ENCODE results near the gene POLRMT.

DNA sequence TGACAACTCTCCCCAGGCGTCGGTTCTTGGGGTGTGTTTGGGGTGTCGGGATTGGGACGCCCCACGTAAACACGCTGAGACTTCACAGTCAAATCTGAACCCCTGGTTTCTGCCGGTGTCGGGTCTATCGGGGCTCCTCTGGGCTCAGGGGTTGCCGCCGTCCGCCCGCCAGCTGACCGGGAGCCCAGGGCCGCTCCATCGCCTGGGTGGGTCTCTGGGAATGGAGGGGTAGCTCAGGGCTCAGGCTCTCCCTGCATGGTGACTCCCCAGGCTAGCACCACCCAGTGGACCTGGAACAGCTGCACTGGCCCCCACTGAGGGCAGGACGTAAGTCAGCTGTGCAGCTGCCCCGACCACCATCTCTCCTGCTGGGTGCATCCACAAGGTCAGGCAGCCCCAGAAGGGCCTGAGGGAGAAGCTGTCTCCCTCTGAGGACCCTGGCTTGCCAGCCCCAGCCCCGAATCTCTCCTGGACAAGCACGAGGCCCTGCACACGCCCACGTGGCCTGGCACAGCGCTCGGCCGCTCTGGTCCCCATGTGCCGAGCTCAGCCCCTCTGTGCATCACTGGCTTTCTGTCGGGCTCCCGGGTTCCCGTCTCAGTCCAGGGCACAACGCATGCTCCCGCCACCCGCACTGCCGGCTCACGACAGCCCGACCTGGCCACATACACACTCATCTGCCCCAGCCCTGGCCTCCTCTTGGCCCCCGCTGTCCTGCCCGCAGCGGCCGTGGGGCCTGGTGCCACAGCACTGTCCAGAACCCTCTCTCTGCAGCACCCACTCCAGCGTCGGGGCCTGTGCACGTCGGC, 23.6 kb upstream of the POLRMT start:
- no peak for TF ChIP-seq NFE2L1 (CRISPR knock-in tag; IDR thresholded peaks at IDR 0.05)
- no peak for TF ChIP-seq JUN (CRISPR knock-in tag; IDR thresholded peaks at IDR 0.05)
- TF ChIP-seq ZNF425 (CRISPR knock-in tag; conservative IDR thresholded peaks at IDR 0.05), result no peak
- no peak for TF ChIP-seq RELA (CRISPR knock-in tag; IDR thresholded peaks at IDR 0.05; ENCODE audit: borderline replicate concordance)
- TF ChIP-seq CTCF (IDR thresholded peaks at IDR 0.05), result no peak
- TF ChIP-seq NR2C2 (CRISPR knock-in tag; IDR thresholded peaks at IDR 0.05), result no peak
- TF ChIP-seq, protein P1, sequence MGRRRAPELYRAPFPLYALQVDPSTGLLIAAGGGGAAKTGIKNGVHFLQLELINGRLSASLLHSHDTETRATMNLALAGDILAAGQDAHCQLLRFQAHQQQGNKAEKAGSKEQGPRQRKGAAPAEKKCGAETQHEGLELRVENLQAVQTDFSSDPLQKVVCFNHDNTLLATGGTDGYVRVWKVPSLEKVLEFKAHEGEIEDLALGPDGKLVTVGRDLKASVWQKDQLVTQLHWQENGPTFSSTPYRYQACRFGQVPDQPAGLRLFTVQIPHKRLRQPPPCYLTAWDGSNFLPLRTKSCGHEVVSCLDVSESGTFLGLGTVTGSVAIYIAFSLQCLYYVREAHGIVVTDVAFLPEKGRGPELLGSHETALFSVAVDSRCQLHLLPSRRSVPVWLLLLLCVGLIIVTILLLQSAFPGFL (CRISPR knock-in tag; IDR thresholded peaks at IDR 0.05; ENCODE audit: borderline replicate concordance), result no peak
- no peak for TF ChIP-seq SMAD4 (CRISPR knock-in tag; IDR thresholded peaks at IDR 0.05)
- no peak for TF ChIP-seq TEAD4 (CRISPR knock-in tag; IDR thresholded peaks at IDR 0.05)
- no peak for TF ChIP-seq CREB1 (CRISPR knock-in tag; IDR thresholded peaks at IDR 0.05)
- TF ChIP-seq, protein P2, sequence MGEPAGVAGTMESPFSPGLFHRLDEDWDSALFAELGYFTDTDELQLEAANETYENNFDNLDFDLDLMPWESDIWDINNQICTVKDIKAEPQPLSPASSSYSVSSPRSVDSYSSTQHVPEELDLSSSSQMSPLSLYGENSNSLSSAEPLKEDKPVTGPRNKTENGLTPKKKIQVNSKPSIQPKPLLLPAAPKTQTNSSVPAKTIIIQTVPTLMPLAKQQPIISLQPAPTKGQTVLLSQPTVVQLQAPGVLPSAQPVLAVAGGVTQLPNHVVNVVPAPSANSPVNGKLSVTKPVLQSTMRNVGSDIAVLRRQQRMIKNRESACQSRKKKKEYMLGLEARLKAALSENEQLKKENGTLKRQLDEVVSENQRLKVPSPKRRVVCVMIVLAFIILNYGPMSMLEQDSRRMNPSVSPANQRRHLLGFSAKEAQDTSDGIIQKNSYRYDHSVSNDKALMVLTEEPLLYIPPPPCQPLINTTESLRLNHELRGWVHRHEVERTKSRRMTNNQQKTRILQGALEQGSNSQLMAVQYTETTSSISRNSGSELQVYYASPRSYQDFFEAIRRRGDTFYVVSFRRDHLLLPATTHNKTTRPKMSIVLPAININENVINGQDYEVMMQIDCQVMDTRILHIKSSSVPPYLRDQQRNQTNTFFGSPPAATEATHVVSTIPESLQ (CRISPR knock-in tag; IDR thresholded peaks at IDR 0.05), result no peak
- TF ChIP-seq, protein P3, sequence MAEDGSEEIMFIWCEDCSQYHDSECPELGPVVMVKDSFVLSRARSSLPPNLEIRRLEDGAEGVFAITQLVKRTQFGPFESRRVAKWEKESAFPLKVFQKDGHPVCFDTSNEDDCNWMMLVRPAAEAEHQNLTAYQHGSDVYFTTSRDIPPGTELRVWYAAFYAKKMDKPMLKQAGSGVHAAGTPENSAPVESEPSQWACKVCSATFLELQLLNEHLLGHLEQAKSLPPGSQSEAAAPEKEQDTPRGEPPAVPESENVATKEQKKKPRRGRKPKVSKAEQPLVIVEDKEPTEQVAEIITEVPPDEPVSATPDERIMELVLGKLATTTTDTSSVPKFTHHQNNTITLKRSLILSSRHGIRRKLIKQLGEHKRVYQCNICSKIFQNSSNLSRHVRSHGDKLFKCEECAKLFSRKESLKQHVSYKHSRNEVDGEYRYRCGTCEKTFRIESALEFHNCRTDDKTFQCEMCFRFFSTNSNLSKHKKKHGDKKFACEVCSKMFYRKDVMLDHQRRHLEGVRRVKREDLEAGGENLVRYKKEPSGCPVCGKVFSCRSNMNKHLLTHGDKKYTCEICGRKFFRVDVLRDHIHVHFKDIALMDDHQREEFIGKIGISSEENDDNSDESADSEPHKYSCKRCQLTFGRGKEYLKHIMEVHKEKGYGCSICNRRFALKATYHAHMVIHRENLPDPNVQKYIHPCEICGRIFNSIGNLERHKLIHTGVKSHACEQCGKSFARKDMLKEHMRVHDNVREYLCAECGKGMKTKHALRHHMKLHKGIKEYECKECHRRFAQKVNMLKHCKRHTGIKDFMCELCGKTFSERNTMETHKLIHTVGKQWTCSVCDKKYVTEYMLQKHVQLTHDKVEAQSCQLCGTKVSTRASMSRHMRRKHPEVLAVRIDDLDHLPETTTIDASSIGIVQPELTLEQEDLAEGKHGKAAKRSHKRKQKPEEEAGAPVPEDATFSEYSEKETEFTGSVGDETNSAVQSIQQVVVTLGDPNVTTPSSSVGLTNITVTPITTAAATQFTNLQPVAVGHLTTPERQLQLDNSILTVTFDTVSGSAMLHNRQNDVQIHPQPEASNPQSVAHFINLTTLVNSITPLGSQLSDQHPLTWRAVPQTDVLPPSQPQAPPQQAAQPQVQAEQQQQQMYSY (CRISPR knock-in tag; IDR thresholded peaks at IDR 0.05), result no peak
- no peak for TF ChIP-seq E2F1 (CRISPR knock-in tag; IDR thresholded peaks at IDR 0.05)
